ENCODE measurements around the gene XPR1.
"Not testable (repeated sequence)": the region's sequence is repeated elsewhere in the genome, so short reads cannot be mapped to it uniquely, and the experiment has no call there.

Gene XPR1

GRCh38 chr1:180842491-180843275, 210.9 kb downstream of the XPR1 start:
- DNase-seq = no peak

DNA sequence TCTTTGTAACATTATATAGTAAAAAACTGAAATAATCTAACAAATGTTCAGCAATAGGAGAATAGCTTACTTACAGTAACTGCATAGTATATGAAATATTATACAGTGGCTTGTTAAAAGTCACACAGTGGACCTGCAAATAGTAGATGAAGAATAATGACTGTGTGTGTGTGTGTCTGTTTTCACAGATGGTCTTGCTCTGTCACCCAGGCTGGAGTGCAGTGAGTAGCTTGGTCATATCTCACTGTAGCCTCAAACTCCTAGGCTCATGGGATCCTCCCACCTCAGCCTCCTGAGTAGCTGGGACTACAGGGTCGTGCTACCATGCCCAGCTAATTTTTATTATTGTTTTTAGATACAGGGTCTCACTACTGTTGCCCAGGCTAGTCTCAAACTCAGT, 213.5 kb downstream of the XPR1 start:
- no peak for DNase-seq

GRCh38 chr1:180848191-180848590, 216.4 kb downstream of the XPR1 start:
- DNase-seq = no peak

GRCh38 chr1:180849031-180849775, 217.4 kb downstream of the XPR1 start:
- no peak for DNase-seq

- no peak for DNase-seq
Observed at GRCh38 chr1:180851995-180852887, 220.4 kb downstream of the XPR1 start.

- no peak for DNase-seq
Observed at GRCh38 chr1:180854001-180854400, 222.2 kb downstream of the XPR1 start.

DNA sequence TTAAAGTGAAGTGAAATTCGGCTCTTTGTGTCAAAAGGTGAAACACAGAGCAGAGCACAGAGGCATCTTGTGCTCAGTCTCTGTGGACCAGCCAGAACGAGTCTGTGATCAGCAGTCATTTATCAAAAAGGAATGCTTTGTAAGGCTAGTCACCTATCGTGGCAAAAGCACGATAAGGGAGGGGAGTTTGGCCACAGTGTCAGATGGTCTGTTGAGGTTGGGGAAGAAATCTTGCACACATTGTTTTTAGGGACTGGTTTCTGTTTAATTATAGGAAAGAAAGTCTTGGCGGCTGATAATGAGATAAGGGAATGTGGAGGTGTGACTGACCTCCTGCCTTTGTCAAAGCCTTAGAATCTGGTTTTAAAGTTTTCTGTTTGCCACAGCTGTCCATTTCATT, 222.6 kb downstream of the XPR1 start:
- no peak for DNase-seq

DNA sequence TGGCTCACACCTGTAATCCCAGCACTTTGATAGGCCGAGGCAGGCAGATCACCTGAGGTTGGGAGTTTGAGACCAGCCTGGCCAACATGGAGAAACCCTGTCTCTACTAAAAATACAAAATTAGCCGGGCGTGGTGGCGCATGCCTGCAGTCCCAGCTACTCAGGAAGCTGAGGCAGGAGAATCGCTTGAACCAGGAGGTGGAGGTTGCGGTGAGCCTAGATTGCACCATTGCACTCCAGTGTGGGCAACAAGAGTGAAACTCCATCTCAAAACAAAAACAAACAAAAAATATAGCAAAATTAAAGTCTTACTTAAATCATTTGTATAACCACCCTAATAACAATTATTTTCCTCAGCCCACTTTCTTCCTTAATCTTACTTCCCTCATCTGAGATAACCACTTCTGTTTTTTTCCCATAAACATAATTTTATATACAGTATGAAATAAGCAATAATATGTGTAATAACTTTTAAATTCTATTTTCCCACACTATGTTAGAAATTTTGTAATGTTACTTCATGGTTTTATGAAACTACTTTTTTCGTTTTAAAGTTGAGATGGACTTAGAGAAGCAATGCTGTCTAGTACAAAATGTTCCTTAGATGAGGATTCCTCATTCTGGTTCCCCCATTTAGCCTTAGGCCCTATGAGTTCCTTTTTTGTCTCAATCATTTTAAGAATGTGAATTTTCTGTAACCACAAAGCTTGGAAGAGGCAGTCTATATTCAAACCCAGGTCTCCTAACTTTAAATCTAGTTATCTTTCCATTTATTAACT, 226.3 kb downstream of the XPR1 start:
- DNase-seq = not testable (repeated sequence)

- no peak for DNase-seq
Observed at GRCh38 chr1:180859306-180859705, 227.5 kb downstream of the XPR1 start.

DNA sequence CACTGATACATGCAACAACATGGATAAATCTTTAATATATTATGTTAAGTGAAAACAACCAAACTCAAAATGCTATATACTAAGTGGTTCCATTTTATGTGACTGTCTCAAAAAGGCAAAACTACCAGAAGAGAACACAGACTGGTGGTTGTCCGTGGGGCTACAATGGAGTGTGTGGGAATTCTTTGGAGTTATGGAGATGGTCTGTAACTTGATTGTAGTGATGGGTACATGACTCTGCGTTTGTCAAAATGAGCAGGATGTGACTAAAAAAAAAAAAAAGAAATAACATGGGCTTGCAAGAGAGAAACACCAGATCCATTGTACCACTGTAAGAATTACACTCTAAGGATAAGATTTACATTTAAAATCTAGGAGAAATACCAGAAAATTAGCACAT, 228.7 kb downstream of the XPR1 start:
- DNase-seq = no peak

GRCh38 chr1:180862305-180862704, 230.5 kb downstream of the XPR1 start:
- DNase-seq = no peak

GRCh38 chr1:180863158-180863775, 231.4 kb downstream of the XPR1 start:
- no peak for DNase-seq

DNA sequence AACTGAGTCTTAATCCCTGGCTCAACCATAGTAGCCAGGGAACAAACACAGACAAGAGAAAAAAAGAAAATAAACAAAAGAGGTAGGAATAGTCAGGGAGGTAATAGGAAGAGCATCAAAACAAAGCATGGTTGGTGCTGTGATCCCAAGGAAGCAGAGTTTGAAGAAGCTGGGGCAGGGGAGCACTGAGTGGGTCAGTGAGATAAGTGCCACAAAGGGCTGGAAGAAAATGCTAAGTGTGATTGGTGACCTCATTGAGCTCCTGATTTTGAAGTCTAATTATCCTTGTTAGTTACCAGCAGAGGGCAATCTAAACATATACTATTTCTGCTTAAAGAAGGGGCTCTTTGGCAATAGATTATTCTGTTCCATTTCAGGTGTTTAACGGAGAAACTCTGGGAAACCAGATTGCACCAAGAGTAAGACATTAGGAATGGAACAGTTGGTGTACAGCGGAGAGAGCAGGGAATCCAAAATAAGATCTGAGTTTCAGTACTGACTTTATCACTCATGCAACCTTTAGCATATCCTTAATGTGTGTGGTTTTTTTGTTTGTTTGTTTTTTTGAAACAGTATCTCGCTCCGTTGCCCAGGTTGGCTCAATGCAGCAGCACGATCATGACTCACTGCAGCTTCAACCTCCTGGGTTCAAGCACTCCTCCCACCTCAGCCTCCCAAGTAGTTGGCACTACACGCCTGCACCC, 250.1 kb downstream of the XPR1 start:
- peak; percentile 37 for DNase-seq

- DNase-seq = no peak
Observed at GRCh38 chr1:180884588-180885300, 252.9 kb downstream of the XPR1 start.

DNA sequence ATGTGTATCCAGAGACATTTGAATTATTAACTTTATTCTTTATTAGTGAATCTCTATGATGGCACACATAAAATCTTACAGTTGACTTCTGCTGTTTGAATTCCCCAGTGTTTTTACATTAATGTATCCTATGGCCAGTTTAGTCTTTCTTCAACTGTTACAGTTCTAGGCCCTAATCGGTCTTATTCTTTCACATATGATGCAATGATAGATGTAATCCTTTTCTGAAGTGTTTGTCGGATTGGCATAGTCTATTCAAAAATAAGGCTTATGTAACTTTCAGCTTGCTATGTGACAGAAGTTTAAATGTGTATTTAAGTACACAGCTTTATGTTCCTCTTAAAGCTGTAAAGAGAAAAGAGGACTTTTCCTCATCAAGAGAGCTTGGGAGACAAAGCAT, 254.5 kb downstream of the XPR1 start:
- no peak for DNase-seq

- DNase-seq = no peak
Observed at GRCh38 chr1:180887841-180888240, 256.0 kb downstream of the XPR1 start.

GRCh38 chr1:180888870-180889269, 257.0 kb downstream of the XPR1 start:
- no peak for DNase-seq

DNA sequence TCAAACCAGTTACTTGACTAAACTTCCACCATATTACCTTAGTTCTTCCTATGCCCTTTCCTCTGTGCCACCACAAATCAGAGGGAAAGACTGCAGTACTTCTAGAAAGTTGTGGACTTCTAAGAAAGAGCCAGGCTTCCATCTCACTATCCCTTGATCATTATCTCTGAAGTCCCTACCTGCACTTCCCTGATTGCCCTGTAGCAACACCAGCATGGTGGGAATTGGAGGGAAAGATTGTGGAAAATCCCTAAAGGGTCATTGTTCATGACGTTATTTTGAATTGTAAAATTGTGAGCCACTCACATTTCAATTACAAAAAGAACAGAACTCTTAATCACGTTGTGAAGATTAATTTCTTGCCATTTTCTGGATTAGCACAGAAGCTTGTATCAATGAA, 257.5 kb downstream of the XPR1 start:
- no peak for DNase-seq

- no peak for DNase-seq
Observed at GRCh38 chr1:180892272-180892671, 260.4 kb downstream of the XPR1 start.

GRCh38 chr1:180892675-180893074, 260.9 kb downstream of the XPR1 start:
- no peak for DNase-seq

DNA sequence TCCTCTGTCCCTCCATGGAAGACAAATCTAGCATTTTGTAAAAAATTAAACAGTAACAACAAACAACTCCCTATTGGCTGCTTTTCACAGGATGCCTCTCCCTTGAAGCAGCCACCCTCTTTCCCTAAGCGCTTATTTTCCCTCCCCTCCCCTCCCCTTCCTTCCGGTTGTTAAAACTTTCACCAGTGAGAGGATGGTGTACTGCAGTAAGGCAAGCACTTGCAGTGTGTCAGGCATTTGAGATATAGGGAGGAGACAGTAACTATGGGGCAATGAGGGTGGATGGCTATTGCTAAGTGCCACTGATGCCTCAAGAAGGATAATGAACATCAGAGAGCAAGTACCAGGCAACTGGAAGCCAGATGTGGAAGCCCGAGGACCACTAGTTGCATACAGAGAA, 261.8 kb downstream of the XPR1 start:
- no peak for DNase-seq
